MCF 10A (cell line): ENCODE measurements around the gene ANKRD44. TPM values are rescaled to one million over a fixed set of nuclear protein-coding genes. Genes with fewer than 3 reads are reported as not detected.

Experiments
- BruUV-seq: library from RNA; stranded (reverse); fragments of 400-500 nt; replicated peaks from 2 replicates; lab custom pipeline; 2021; lab: Mats Ljungman, UMichigan
- CTCF ChIA-PET: fragments of 300-600 bp; sonication (Branson Sonifier 250); formaldehyde crosslinking; extraction: SDS; loops from one replicate; lab custom pipeline; 2021; ENCODE audit warnings: antibody characterized with exemption, inconsistent platforms; lab: Yijun Ruan, JAX
- POLR2A ChIA-PET: fragments of 300-600, 350-650 bp; sonication (Branson Sonifier 250); formaldehyde crosslinking; extraction: SDS; loops from one replicate; lab custom pipeline; 2020; ENCODE audit warnings: antibody characterized with exemption, inconsistent platforms; lab: Yijun Ruan, JAX
- DNase-seq: peaks from one replicate; pipeline ENCODE4 v3.0.0-alpha.2; 2018; ENCODE audit not compliant: unreplicated experiment
- H3K27ac Mint-ChIP-seq: one replicate; pipeline ENCODE4 v1.8.0; 2022; ENCODE audit warnings: mild to moderate bottlenecking, low read depth, mixed read lengths; ENCODE audit not compliant: unreplicated experiment
- H3K27me3 Mint-ChIP-seq: one replicate; pipeline ENCODE4 v1.8.0; 2022; ENCODE audit warnings: mixed read lengths; ENCODE audit not compliant: insufficient read depth, unreplicated experiment
- H3K36me3 Mint-ChIP-seq: one replicate; pipeline ENCODE4 v1.8.0; 2022; ENCODE audit warnings: mild to moderate bottlenecking, moderate library complexity, mixed read lengths; ENCODE audit not compliant: insufficient read depth, unreplicated experiment
- H3K4me1 Mint-ChIP-seq: one replicate; pipeline ENCODE4 v1.8.0; 2022; ENCODE audit warnings: mixed read lengths; ENCODE audit not compliant: insufficient read depth, unreplicated experiment
- H3K4me3 Mint-ChIP-seq: one replicate; pipeline ENCODE4 v1.8.0; 2022; ENCODE audit warnings: mild to moderate bottlenecking, moderate library complexity, mixed read lengths; ENCODE audit not compliant: unreplicated experiment
- H3K9me3 Mint-ChIP-seq: one replicate; pipeline ENCODE4 v1.8.0; 2022; ENCODE audit warnings: mixed read lengths; ENCODE audit not compliant: unreplicated experiment
- CTCF ChIP-seq: fragments of 200-600 bp; IDR thresholded peaks from one replicate; pipeline ENCODE4 v1.8.0; 2022; ENCODE audit warnings: antibody characterized with exemption, mild to moderate bottlenecking; ENCODE audit not compliant: unreplicated experiment
- intact Hi-C: fragments of 100-400 bp; cut with micrococcal nuclease; formaldehyde crosslinking; loops from 2 replicates; pipeline ENCODE4 v1.14.1; 2022
- total RNA-seq: library from RNA; stranded (reverse); gene quantifications from 2 replicates; pipeline ENCODE4 v1.2.3, GENCODE V29; 2022

ANKRD44 gene
- total RNA-seq, 1 experiment from 2014 or later, result 6.9 TPM

DNA sequence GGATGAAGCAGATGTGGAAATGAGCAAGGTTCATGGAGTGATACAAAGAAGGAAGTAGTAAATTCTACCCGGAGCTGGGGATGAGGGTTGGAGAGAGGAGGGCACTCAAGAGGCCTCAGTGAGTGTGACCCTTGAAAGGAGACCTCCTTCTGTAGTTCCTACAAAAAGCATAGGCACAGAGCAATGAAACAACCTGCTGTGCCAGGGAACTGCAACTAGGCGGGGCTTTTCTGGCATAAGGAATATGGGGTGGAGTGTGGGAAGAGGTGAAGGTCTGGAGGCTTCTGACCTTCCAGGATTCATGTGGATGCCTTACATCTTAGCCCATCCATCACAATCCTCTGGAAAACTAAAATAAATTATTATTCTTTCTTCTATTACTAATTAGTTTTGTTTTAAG, 358.6 kb downstream of the ANKRD44 start:
- no TSS peak for BruUV-seq
- intact Hi-C loops, result no loop called here
- Mint-ChIP-seq H3K27ac (no peak overlapping the region), H3K36me3 (no peaks in the 10 kb centered on the region), H3K9me3 (no peaks in the 10 kb centered on the region), H3K4me1 (peaks cover 6% of the 10 kb centered on the region), H3K4me3 (no peak overlapping the region), H3K27me3 (no peaks in the 10 kb centered on the region)
- ChIA-PET POLR2A (interaction anchor here (0.5 to 1.3 kb wide), 3 partner anchors 10 to 483 kb away, joined by 3 to 4 read pairs (median 3); partner anchors contain the start of gene SF3B1), CTCF (no interaction called here)
- no peak for TF ChIP-seq CTCF
- DNase-seq, result no peak

- BruUV-seq, result no TSS peak
- no peaks in the 10 kb centered on the region for H3K27me3 Mint-ChIP-seq
- intact Hi-C loops, result no loop called here
- no peak overlapping the region for H3K4me3 Mint-ChIP-seq
- no peak overlapping the region for H3K27ac Mint-ChIP-seq
- POLR2A ChIA-PET, result no interaction called here
- H3K36me3 Mint-ChIP-seq, result no peaks in the 10 kb centered on the region
- CTCF ChIA-PET, result no interaction called here
- DNase-seq, result no peak
- no peak for TF ChIP-seq CTCF
- no peaks in the 10 kb centered on the region for H3K9me3 Mint-ChIP-seq
- peaks cover 6% of the 10 kb centered on the region for H3K4me1 Mint-ChIP-seq
Observed at GRCh38 chr2:196949116-196949515, 361.5 kb downstream of the ANKRD44 start.

GRCh38 chr2:196944570-196944969, 366.0 kb downstream of the ANKRD44 start:
- BruUV-seq, result no TSS peak
- Mint-ChIP-seq H3K4me1 (no peaks in the 10 kb centered on the region), H3K9me3 (no peaks in the 10 kb centered on the region), H3K36me3 (no peaks in the 10 kb centered on the region), H3K4me3 (no peak overlapping the region), H3K27ac (no peak overlapping the region), H3K27me3 (no peaks in the 10 kb centered on the region)
- no peak for TF ChIP-seq CTCF
- ChIA-PET POLR2A (no interaction called here), CTCF (interaction anchor here (0.9 kb wide), 1 partner anchor 39 kb away, joined by 4 read pairs; no protein-coding TSS in a partner anchor)
- DNase-seq, result no peak
- intact Hi-C loops, result no loop called here

GRCh38 chr2:196941398-196942078, 369.0 kb downstream of the ANKRD44 start:
- BruUV-seq, result no TSS peak
- H3K36me3 Mint-ChIP-seq, result no peaks in the 10 kb centered on the region
- H3K27ac Mint-ChIP-seq, result no peak overlapping the region
- ChIA-PET CTCF (no interaction called here), POLR2A (interaction anchor here (1.0 kb wide), 1 partner anchor 11 kb away, joined by 3 read pairs; no protein-coding TSS in a partner anchor)
- TF ChIP-seq CTCF, result no peak
- no peaks in the 10 kb centered on the region for H3K4me1 Mint-ChIP-seq
- no peaks in the 10 kb centered on the region for H3K9me3 Mint-ChIP-seq
- DNase-seq, result no peak
- no peaks in the 10 kb centered on the region for H3K27me3 Mint-ChIP-seq
- intact Hi-C loops, result no loop called here
- H3K4me3 Mint-ChIP-seq, result no peak overlapping the region
